ENCODE measurements around the gene PILRA. TPM values are rescaled to one million over a fixed set of nuclear protein-coding genes. Genes with fewer than 3 reads are reported as not detected.

Gene PILRA
- total and polyA plus RNA-seq, 2 of the 13 experiments (the other 11 are each of a cell fraction or from before 2014, with no cell fraction given), result 0.13 to 1.3 TPM

GRCh38 chr7:100428967-100429636 lies 55.8 kb downstream of the PILRA start (continued):
- TF ChIP-seq ZNF567 (CRISPR knock-in tag; IDR thresholded peaks at IDR 0.05; ENCODE audit: borderline replicate concordance) (no peak), ARID4A (CRISPR knock-in tag; IDR thresholded peaks at IDR 0.05; ENCODE audit: borderline replicate concordance) (peak; percentile 52), RORA (CRISPR knock-in tag; IDR thresholded peaks at IDR 0.05) (no peak), MATR3 (CRISPR knock-in tag; IDR thresholded peaks at IDR 0.05) (no peak), ZNF556 (CRISPR knock-in tag; IDR thresholded peaks at IDR 0.05; ENCODE audit: borderline replicate concordance) (peak; percentile 18; the same call in 1 of the 2 replicates), ZNF598 (CRISPR knock-in tag; IDR thresholded peaks at IDR 0.05; ENCODE audit: borderline replicate concordance) (no peak), ZNF234 (CRISPR knock-in tag; conservative IDR thresholded peaks at IDR 0.05) (no peak), ZBTB37 (CRISPR knock-in tag; IDR thresholded peaks at IDR 0.05) (0 out of 2 replicates have a peak, but pooled peaks have one; percentile 22), SMARCE1 (IDR thresholded peaks at IDR 0.05; ENCODE audit: borderline replicate concordance) (no peak), WIZ (CRISPR knock-in tag; IDR thresholded peaks at IDR 0.05) (peak; percentile 27; the same call in 1 of the 2 replicates), ZSCAN22 (CRISPR knock-in tag; IDR thresholded peaks at IDR 0.05) (no peak; the same call in 1 of the 2 replicates), RNF2 (conservative IDR thresholded peaks at IDR 0.05; ENCODE audit: low read depth) (no peak), ARID3A (IDR thresholded peaks at IDR 0.05; ENCODE audit: low read depth, low read length) (no peak), ARHGAP35 (CRISPR knock-in tag; IDR thresholded peaks at IDR 0.05; ENCODE audit: borderline replicate concordance) (no peak), ZNF431 (CRISPR knock-in tag; IDR thresholded peaks at IDR 0.05; ENCODE audit: borderline replicate concordance, low read depth) (no peak), ZNF552 (CRISPR knock-in tag; IDR thresholded peaks at IDR 0.05; ENCODE audit: borderline replicate concordance) (no peak), ZNF574 (CRISPR knock-in tag; IDR thresholded peaks at IDR 0.05) (peak; percentile 9; the same call in 1 of the 2 replicates), EZH2 (conservative IDR thresholded peaks at IDR 0.05; ENCODE audit: low read depth, low read length) (no peak), RAD51 (IDR thresholded peaks at IDR 0.05; ENCODE audit: borderline replicate concordance) (no peak), ZNF205 (CRISPR knock-in tag; IDR thresholded peaks at IDR 0.05) (no peak; the same call in 1 of the 2 replicates)

All from HepG2 (cell line).